ENCODE results near the gene BASP1.
"Not testable (repeated sequence)": the region's sequence is repeated elsewhere in the genome, so short reads cannot be mapped to it uniquely, and the experiment has no call there.

BASP1 gene

GRCh38 chr5:17257705-17258273 is 40.4 kb downstream of the BASP1 start:
- no peak for DNase-seq

DNA sequence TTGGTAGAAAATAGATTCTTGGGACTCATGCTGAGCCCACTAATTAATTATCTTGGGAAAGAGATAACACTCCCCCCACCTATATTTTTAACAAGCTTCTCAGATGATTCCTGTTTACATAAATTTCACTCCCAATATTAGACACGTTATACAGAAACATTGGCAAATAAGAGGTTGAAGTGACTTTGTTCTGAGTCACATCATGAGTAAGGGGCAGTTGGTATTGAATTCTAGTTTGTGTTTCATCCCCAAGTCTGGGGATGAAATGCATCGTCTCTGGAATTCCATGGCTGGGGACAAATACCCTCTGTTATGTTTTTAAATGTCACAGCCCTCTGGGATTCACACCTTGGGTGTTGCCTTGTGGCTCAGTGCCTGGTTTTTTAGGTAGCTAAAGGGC is 41.0 kb downstream of the BASP1 start:
- no peak for DNase-seq

- not testable (repeated sequence) for DNase-seq
These were observed 41.6 kb downstream of the BASP1 start for GRCh38 chr5:17259012-17259411.

DNA sequence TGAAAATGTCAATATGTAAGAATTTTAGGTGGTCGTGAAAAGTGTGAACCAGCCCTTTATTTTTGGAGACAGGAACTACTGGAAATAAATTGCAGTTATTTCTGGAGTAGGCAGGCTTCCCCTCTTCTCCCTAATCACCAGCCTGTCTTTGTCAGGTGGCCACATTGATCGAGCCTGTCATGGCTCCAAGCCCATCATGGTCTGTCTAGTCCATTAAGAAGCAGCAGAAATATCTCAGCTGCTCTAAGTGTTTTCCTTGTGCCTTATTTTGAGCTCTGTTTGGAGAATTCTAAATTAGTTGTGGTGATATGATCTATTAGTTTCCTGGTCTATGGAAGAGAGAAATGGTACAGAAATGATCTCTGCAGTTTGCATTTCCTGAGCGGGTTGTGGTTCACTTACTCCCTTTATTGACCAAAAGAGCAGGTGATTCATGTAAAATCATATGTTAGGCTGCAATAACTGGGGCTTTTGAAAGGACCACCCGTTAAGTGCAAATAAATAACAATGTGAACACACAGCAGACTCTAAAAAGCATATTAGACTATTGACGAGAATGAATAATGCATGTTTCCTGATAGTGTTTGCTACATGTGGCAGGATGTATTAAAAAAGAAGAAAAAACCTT is 42.3 kb downstream of the BASP1 start:
- DNase-seq, result no peak

GRCh38 chr5:17260549-17260948 is 43.1 kb downstream of the BASP1 start:
- DNase-seq, result no peak

DNA sequence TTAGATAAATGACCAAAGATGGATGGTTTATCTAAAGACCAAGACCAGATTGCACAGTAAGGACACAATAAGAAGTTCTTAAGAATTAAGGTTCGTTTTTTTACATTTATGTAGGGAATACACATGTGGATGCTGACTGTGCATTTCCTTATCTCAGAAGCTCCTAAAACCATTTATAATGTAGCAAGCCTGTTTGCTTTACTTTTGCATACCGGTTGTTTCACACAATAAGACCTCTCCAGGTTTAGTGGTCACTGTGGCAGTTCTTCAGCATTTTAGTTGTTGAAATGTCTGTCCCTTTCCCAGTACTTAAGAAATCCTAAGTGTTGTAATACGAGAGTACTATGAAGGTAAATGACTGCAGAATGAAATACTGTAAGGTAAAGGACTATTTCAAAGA is 43.6 kb downstream of the BASP1 start:
- no peak for DNase-seq

- DNase-seq, result no peak
These were observed 47.6 kb downstream of the BASP1 start for GRCh38 chr5:17265041-17265440.

DNA sequence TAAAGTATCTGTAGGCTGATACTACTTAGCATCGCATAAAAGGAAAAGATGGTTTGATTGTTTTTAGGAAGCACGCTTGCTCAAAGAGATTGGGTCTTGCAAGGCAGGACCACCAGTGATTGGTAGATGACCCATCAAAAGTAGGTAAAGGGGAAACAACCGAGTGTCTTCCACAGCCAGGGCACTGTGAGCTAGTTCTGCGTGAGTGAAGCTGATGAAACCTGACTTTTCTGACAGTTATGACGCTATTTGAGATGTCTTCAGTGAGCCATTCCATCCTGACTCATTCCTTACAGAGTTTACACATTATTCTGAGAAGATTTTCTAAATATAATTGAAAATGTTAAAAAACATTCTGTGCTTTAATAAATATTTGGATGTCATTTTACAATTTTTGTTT is 49.7 kb downstream of the BASP1 start:
- DNase-seq, result peak; percentile 25

DNA sequence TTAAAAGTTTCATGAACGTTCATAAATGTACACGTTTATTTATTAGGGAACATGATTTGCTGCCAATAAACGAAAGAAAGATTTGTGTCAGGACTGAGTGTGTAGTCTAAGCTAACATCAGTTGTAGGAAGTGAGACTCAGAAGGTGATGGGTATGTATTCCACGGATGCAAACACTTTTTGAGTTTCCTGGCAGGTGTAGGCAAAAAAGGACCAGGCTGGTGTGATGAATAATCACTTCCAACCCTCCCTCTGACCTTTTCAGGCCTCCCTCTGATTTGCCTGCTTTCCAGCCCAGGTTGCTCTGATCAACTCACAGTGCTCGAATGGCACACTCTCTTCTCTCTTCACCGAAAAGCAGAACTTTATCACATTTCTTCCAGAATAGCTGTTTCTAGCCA is 51.8 kb downstream of the BASP1 start:
- DNase-seq, result no peak

DNA sequence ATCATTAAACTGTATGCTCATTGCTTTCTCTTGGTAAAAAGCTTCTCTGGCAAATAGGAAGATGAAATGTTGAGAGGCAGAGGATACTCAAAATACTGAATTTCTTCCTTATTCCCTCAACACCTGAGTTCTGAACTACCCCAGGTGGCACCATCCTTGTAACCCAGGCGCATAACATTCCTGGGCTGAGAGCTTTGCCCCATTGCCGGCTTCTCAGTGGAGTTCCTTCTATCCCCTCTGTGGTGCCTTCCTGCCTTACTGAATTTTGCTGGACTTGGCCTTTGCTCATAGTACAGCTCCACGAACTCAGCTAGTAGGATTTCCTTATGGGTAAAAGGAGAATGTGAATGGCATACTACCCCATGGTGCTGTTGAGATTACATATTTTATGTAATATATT is 54.7 kb downstream of the BASP1 start:
- DNase-seq, result no peak

DNA sequence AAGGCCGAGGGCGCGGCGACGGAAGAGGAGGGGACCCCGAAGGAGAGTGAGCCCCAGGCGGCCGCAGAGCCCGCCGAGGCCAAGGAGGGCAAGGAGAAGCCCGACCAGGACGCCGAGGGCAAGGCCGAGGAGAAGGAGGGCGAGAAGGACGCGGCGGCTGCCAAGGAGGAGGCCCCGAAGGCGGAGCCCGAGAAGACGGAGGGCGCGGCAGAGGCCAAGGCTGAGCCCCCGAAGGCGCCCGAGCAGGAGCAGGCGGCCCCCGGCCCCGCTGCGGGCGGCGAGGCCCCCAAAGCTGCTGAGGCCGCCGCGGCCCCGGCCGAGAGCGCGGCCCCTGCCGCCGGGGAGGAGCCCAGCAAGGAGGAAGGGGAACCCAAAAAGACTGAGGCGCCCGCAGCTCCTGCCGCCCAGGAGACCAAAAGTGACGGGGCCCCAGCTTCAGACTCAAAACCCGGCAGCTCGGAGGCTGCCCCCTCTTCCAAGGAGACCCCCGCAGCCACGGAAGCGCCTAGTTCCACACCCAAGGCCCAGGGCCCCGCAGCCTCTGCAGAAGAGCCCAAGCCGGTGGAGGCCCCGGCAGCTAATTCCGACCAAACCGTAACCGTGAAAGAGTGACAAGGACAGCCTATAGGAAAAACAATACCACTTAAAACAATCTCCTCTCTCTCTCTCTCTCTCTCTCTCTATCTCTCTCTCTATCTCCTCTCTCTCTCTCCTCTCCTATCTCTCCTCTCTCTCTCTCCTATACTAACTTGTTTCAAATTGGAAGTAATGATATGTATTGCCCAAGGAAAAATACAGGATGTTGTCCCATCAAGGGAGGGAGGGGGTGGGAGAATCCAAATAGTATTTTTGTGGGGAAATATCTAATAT is 58.1 kb downstream of the BASP1 start:
- no peak for DNase-seq

DNA sequence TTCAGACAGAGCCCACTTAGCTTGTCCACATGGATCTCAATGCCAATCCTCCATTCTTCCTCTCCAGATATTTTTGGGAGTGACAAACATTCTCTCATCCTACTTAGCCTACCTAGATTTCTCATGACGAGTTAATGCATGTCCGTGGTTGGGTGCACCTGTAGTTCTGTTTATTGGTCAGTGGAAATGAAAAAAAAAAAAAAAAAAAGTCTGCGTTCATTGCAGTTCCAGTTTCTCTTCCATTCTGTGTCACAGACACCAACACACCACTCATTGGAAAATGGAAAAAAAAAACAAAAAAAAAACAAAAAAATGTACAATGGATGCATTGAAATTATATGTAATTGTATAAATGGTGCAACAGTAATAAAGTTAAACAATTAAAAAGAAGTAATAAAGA is 59.0 kb downstream of the BASP1 start:
- DNase-seq, result no peak

- no peak for DNase-seq
These were observed 60.5 kb downstream of the BASP1 start for GRCh38 chr5:17277907-17278306.

DNA sequence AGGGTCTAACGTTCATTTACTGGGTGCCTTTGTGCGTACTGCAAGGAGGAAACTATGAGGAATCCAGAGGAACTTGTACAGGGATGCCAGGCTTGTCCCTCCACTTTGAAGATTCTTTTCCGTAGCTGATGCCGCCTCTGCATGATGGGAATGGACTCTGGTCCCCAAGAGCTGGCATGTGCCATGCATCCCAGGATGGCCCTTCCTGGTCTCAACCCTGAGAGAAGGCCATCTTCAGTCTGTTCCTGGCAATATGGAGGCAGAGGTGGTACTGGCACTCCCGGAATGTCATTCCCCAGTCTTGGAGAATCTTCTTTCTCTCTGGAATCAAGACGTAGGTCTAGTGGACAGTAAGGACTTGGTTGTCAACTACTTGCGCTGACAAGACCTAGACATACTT is 61.5 kb downstream of the BASP1 start:
- DNase-seq, result no peak

- no peak for DNase-seq
These were observed 62.1 kb downstream of the BASP1 start for GRCh38 chr5:17279487-17279886.

- DNase-seq, result peak; percentile 59
These were observed 65.1 kb downstream of the BASP1 start for GRCh38 chr5:17282283-17283120.

- no peak for DNase-seq
These were observed 65.6 kb downstream of the BASP1 start for GRCh38 chr5:17283121-17283415.

- no peak for DNase-seq
These were observed 70.2 kb downstream of the BASP1 start for GRCh38 chr5:17287501-17288155.

- no peak for DNase-seq
These were observed 71.1 kb downstream of the BASP1 start for GRCh38 chr5:17288570-17288969.

DNA sequence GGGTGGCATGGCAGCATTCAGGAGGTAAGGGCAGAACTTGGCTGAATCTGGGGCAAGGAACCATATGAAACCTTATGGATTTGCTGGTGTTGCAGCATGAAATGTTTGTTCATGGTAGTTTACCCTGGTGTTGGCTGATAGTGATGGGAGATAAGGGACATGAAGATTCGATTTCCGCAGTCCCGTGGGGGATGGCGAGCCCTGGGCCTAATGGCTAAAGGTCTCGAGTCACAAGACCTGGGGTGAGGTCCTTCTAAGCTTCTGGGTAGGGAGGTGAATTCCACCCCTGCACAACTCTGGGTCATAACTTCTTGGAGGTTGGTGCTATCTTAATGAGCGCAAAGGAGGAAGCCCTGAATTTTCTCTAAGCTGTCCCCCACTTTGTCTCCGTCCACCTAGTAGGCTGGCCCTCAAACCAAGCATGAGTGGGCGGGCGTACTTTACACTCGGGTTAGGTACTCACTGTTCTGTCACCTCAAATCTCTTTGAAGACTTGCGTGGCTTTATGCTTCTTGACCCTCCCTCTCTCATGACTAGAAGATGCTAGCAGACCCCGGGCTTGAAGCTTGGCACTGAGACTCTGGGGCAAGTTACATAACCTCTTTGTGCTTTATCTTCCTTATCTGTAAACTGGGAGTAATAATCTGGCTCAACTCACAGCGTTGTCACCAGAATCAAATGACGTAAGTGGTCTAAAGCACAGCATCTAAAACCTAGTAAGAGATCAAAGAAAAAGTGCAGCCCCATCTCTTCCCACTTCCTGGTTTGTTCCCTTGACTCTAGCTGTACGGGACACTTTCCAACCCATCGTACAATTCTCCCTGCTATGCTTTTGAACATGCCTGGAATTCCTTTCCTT is 72.5 kb downstream of the BASP1 start:
- DNase-seq, result no peak

GRCh38 chr5:17290540-17290974 is 73.1 kb downstream of the BASP1 start:
- DNase-seq, result no peak
